Colonic mucosa (tissue), 4 donors: ENCODE measurements around the gene RDH5. TPM values are rescaled to one million over a fixed set of nuclear protein-coding genes. Genes with fewer than 3 reads are reported as not detected.

Source experiments
- DNase-seq: peaks from one replicate; pipeline ENCODE4 v3.0.0-alpha.2; 2020
- H3K27ac ChIP-seq: fragments of 200-600 bp; one replicate; pipeline ENCODE4 v1.8.0; 2021
- H3K27me3 ChIP-seq: fragments of 200-600 bp; one replicate; pipeline ENCODE4 v1.8.0; 2021
- H3K36me3 ChIP-seq: fragments of 200-600 bp; one replicate; pipeline ENCODE4 v1.8.0; 2021
- H3K4me1 ChIP-seq: fragments of 200-600 bp; one replicate; pipeline ENCODE4 v1.8.0; 2021; ENCODE audit warnings: mild to moderate bottlenecking
- H3K4me3 ChIP-seq: fragments of 200-600 bp; one replicate; pipeline ENCODE4 v1.8.0; 2021
- H3K9ac ChIP-seq, 2 donors: one replicate each; pipeline ENCODE4 v1.7.0; 2013; ENCODE audit warnings: control low read depth in 2 of 2, low read depth in 2 of 2, low read length in 2 of 2
- H3K9me3 ChIP-seq: fragments of 200-600 bp; one replicate; pipeline ENCODE4 v1.8.0; 2021
- CTCF ChIP-seq: fragments of 200-600 bp; IDR thresholded peaks from one replicate; pipeline ENCODE4 v1.8.0; 2022; ENCODE audit warnings: antibody characterized with exemption, mild to moderate bottlenecking
- intact Hi-C: fragments of 100-400 bp; cut with DNase I; formaldehyde crosslinking; loops from one replicate; pipeline ENCODE4 v1.14.1; 2022
- total RNA-seq, 2 donors: library from RNA; stranded (reverse); fragmentation: NEBNext Ultra II Directional in 1 of 2; extraction: Animal tissue kit (Norgen Biotek cat#: 25700) in 1 of 2; gene quantifications; one replicate each; pipeline ENCODE4 v1.2.1, GENCODE V29; 2021
- donor health status: healthy.
- donor health status: DM: no; HTN: no; CAD: no.
- donor health status: DM: no; HTN: no; CAD: no.

The RDH5 gene
- total RNA-seq, 2 donors from 2014 or later = 22.6 to 29.6 TPM

- no peaks in the 10 kb centered on the region for H3K36me3 ChIP-seq
- H3K4me3 ChIP-seq = peak overlapping the region; percentile 57
- intact Hi-C loops = loop anchor here (5.0 to 10.0 kb wide), 2 partner anchors 48 to 290 kb away; no protein-coding TSS in a partner anchor
- no peaks in the 10 kb centered on the region for H3K4me1 ChIP-seq
- peak overlapping the region in 1 of 2 donors; percentile 27 for H3K9ac ChIP-seq
- DNase-seq = no peak
- no peaks in the 10 kb centered on the region for H3K27me3 ChIP-seq
- TF ChIP-seq CTCF = no peak
- H3K27ac ChIP-seq = no peak overlapping the region
- H3K9me3 ChIP-seq = no peaks in the 10 kb centered on the region
Measured at GRCh38 chr12:55744340-55745030, 24.3 kb downstream of the RDH5 start.

- Histone ChIP-seq H3K9me3 (no peaks in the 10 kb centered on the region), H3K36me3 (no peaks in the 10 kb centered on the region), H3K9ac (no peak overlapping the region), H3K27me3 (no peaks in the 10 kb centered on the region), H3K27ac (no peak overlapping the region), H3K4me3 (no peak overlapping the region), H3K4me1 (no peaks in the 10 kb centered on the region)
- no peak for DNase-seq
- intact Hi-C loops = loop anchor here (10.0 kb wide), 1 partner anchor 289 kb away; no protein-coding TSS in a partner anchor
- no peak for TF ChIP-seq CTCF
Measured at GRCh38 chr12:55745361-55746173, 25.4 kb downstream of the RDH5 start.

DNA sequence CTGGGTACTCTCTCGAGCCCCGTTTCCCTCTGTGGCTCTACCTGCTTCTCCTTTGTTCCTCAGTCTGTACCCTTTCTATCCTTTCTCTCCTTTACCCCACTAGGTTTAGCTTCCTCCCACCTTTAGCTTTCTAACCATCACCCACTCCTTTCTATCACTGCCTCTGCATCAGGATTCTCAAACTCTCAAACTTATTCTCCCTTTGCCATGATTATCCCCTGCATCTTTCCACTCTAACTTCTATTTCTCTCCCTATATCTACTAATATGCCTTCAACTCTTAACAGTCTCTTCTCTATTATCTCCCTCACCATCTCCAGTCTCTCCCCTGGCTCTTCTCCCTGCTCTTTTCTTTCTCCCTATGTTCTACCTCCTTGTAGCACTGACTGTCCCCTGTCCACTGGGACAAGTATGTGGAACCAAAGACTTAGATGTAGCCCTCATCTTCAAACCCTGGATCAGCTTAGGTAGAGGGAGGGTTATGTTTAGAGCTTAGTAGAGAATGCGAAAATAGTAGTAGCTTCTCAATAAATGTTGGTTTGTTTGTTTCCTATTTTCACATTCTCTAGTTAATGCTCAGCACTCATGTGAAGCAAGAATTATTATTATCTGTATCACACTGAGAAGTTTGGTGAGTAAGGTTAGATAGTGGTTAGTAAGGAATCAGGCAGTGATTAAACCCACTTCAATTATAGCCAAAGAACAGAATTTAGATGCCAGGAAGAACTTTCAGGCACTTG lies 26.1 kb downstream of the RDH5 start:
- Histone ChIP-seq H3K4me1 (no peaks in the 10 kb centered on the region), H3K4me3 (no peak overlapping the region), H3K27ac (no peak overlapping the region), H3K36me3 (no peaks in the 10 kb centered on the region), H3K9ac (no peak overlapping the region), H3K9me3 (no peaks in the 10 kb centered on the region), H3K27me3 (no peaks in the 10 kb centered on the region)
- no peak for TF ChIP-seq CTCF
- DNase-seq = no peak
- intact Hi-C loops = loop anchor here (10.0 kb wide), 1 partner anchor 288 kb away; no protein-coding TSS in a partner anchor

GRCh38 chr12:55746913-55747231 lies 26.7 kb downstream of the RDH5 start:
- TF ChIP-seq CTCF = no peak
- H3K36me3 ChIP-seq = no peaks in the 10 kb centered on the region

More at GRCh38 chr12:55746913-55747231, 26.7 kb downstream of the RDH5 start:
- no peak overlapping the region for H3K27ac ChIP-seq
- no peaks in the 10 kb centered on the region for H3K9me3 ChIP-seq
- intact Hi-C loops = loop anchor here (10.0 kb wide), 1 partner anchor 288 kb away; no protein-coding TSS in a partner anchor
- no peak for DNase-seq
- no peaks in the 10 kb centered on the region for H3K27me3 ChIP-seq
- no peak overlapping the region for H3K4me3 ChIP-seq
- H3K9ac ChIP-seq = no peak overlapping the region
- H3K4me1 ChIP-seq = no peaks in the 10 kb centered on the region
